GM19099 (cell line): ENCODE measurements around the gene ZNF334.

ENCODE experiments used
- POLR2A ChIP-seq: IDR thresholded peaks from 3 replicates; pipeline ENCODE4 v1.6.1; 2011; ENCODE audit warnings: low read depth; ENCODE audit not compliant: insufficient read length; ENCODE audit errors: extremely low read depth

Gene ZNF334

DNA sequence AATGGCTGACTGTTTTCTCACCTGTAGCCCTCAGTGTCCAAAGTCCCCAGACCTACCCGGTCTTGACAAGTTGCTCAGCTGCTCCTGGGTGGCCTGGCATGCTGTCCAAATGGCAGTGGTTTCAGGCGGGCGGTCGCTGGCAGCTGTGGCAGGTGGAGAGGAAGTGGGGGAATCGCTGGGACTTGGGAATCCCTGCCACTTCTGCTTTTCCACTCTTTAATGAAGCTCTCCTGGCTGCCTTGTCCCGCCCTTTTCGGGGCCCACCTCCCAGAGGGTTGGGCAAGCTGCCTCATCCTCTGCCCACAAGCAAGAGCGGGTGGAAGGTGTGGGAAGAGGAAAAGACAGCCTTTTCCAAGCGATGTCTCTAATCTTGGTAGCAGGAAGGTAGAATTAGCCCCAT, 37.1 kb upstream of the ZNF334 start, which contains the start of gene OCSTAMP:
Gene OCSTAMP, minus strand, starts transcription at position 194 of the 400 bp plus-strand sequence. Its CDS starts 94 bp downstream, at position 100.
- no peak for TF ChIP-seq POLR2A

DNA sequence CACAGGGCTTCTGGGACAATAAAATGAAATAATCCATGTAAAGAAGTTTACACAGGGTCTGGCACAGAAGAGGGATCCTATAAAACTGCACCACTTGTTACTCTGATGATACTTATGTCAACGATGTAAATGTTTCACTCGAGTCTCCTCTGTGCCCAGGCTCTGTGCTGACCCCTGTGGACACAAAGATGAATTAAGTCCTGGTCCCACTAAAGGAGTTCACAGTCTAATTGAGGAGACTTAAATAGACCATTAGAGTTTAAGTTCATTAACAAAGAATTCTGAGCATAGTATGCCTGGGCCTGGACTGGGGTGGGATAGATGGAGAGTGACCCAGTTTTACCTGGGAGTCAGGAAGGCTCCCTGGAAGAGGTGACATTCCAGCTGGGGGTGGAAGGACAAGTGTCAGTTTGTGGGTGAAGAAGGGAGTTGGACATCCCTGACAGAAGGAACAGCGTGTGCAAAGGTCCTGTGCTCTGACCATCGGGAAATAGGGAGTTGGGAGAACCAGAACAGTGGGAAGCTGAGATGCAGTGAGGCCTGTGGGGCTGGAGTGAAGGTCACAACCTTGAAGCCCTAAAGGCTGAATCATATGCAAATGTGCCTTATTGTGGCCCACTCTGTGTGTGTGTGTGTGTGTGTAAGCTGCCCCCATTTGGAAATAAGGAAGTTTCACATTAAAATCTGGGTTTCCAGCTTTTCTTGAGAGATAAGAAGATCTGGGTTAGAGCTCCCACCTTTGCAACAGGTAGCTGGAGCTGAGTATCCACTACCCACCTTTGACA, 36.0 kb upstream of the ZNF334 start:
- no peak for TF ChIP-seq POLR2A

DNA sequence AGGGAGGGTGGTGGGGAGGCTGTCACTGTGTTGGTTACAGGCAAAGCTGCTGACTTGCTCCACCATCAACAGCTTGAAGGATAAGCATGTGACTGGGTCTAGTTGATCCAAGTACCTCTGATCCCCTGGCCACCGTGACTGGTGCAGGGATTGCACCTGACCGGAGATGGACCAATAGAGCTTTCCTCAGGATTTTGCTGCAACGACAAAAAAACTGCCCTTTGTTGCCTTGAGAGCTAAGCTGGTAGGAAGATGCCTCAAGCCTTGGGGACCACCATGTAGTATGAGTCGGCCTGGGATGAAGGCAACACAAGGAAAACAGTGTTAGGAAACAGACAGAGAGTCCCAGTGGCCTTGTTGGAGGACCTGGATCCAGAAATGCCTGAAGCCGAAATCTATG, 35.3 kb upstream of the ZNF334 start:
- TF ChIP-seq POLR2A = no peak

DNA sequence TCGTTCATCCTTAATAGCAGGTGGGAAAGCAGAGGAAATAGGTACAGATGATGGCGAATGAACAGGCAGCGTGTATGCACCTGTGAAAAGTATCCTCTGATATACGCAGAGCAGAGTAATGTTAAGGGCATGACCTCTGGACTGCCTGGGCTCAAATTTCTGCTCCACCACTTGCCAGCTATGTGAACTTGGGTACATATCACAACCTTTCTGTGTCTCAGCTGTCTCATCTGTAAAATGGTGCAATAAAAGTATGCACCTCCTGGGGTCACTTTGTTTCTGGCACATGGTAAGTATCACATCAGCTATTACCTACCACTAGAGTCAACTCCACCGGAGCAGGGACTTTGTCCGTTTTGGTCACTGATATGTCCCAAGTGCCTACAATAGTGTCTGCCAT, 34.6 kb upstream of the ZNF334 start:
- TF ChIP-seq POLR2A = no peak

DNA sequence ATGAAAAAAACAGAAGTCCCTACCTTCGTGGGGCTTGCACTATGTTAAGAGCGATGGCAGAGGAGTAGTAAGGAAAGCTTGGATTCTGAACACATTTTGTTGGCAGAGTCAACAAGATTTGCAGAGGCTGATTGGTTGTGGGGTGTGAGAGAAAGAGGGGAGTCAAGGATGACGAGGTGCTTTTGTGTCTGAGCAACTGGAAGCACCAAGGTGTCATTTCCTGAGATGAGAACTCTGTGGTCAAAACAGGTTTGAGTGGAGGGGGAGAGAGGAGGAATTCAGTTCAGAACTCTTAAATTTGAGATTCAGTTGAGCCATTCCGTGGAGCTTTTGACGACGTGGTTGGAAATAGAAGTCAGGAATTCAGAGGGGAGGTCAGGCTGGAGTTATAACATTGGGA, 33.6 kb upstream of the ZNF334 start:
- no peak for TF ChIP-seq POLR2A

DNA sequence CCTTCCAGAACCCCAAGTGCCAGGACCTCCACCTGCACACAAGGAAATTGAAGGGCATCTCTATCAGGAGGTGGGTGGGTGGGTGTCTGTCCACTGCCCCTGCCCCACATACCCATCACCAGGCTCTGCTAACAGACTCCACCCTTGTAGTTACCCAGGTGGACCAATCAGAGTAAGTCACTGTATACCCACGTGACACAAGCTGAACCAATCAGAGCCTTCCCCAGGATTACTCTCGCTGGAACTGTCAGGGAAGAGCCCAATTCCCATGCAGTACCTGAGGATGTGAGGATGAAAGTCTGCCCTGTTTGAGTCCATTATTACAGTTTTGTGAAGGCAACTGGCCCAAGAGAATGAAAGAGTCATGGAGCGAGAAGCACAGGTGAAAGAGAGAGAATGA, 32.9 kb upstream of the ZNF334 start:
- no peak for TF ChIP-seq POLR2A

DNA sequence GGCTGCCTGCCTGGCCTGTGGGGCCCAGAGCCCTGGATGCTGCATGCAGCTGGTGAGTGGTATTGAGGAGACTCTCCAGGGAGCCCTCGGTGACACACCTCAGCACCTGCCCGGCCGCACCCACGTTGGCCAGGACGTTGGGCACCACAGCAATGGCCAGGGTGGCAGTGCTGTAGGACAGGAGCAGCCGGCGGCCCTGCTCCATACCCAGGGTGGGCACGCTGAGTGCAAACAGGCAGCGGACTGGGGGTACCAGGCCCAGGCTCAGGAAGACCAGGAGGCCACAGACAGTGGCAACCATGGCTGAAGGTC, 32.4 kb upstream of the ZNF334 start:
- no peak for TF ChIP-seq POLR2A

DNA sequence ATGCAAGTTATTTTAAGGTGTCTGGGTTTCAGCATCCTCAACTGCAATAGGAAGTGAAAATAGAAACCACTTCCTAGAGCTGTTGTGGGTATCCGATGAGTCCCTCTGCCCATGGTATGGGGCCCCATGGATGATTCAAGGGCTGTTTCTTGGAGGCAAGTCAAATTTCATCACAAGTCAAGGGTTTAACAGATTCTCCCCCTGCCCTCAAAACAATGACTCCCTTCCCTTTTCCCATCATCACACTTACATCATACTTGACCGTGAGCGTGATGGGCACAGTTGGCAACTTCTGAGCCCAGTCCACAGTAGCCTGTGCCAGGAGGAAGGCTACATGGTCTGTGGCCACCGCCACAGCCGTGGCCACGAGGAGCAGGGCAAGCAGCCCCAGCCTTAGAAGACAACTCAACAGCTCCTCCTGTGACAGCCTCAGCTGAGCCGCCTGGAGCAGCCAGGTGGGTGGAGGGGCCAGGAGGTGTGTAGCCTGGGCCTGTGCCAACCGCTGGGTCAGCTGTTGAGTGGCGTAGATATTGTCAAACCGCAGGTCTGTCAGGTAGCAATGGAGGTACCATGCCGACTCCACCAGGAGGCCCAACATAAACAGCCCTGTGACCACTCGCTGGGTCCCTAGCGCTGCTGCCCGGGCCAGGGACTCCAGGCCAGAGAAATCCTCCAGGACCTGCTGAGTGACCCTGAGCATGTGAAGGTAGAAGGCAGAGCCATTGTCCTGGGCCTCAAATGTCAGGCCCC, 31.9 kb upstream of the ZNF334 start:
- TF ChIP-seq POLR2A = no peak

DNA sequence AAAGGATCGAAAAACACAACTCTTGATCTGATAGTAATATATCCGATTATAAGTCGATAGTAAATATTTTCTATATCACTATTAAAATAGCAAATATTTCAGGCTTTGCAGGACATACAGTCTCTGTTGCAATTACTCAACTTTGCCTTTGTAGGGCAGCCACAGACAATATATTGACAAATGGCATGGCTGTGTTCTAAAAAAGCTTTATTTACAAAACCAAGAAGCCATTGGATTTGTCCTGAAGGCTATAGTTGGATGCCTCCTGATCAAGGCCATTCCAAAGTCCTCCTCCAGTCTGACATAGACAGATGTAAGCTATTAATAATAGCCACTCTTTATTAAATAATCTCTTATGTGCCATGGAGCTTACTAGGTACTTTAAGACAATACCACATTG, 31.2 kb upstream of the ZNF334 start:
- TF ChIP-seq POLR2A = no peak

DNA sequence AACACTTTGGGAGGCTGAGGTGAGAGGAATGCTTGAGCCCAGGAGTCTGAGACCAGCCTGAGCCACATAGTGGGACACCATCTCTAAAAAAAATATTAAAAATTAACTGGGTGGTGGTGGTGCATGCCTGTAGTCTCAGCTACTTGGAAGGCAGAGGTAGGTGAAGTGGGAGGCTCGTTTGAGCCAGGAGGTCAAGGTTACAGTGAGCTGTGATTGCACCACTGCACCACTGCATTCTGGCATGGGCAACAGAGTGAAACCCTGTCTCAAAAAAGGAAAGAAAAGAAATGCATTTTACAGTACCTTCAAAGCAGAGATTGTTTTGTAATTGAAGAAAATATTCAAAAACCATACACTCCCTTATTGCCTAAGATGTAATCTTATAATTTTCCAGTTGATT, 30.6 kb upstream of the ZNF334 start:
- no peak for TF ChIP-seq POLR2A

DNA sequence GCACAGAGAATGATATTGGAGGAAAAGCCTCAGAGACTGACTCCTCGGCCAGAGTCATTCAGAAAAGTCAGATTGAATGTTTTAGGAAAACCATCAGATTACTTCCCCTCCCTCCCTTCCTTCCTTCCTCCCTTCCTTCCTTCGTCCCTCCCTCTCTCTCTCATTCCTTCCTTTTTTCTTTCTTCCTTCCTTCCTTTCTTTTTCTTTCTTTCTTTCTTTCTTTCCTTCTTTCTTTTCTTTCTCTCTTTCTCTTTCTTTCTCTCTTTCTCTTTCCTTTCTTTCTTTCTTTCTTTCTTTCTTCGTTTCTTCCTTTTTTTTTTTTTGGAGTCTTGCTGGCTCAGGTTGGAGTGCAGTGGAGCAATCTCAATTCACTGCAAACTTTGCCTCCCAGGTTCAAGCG, 29.7 kb upstream of the ZNF334 start:
- TF ChIP-seq POLR2A = no peak

DNA sequence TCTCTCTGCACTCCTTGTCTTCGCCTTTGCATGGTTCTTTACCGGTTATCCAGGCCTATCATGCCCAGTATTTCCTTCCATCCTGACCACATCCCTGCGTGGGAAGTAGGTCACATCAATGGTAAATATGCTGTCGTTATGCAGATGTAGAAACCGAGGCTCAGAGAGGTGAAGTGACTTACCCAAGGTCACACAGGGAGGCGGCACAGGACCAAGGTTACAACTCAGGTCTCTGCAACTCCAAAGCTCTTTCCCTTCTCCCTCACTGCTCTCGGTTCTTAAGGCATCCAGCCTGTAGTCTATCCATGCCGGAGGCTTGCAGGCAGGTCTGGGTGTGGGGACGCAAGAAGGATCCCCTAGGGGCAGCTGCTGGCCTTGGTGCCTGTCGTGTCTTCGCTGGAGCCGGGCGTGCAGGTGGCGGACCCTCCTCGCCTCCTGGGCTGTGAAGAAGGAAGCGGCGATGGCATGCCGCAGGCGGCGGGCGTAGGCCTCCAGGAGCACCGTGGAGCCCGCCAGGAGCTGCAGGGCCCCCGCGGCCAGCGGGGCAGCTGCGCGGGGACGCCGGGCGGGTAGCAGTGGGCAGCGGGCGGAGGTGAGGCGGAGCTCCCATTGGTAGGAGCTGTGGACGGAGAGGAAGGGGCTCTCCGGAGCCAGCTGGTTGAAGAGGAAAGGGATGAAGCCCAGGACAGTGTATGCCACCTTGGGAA, 28.0 kb upstream of the ZNF334 start:
- TF ChIP-seq POLR2A = no peak

DNA sequence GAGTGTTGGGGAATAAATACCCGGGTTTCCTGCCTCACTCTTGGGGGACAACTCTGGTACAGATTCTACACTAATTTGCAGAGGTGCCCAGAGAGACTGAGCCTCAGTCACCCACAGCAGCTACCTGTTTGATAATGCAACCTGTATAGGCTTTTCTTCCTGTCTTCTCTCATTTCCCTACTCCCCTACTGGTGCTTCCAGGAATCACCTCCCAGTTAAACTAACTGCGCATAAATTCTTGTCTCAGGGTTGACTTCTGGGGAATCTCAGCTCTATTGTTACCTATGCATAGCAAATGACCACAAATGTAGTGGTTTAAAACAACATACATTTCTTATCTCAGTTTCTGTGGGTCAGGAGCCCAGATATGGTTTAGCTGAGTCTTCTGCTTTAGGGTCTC, 25.8 kb upstream of the ZNF334 start:
- TF ChIP-seq POLR2A = no peak

DNA sequence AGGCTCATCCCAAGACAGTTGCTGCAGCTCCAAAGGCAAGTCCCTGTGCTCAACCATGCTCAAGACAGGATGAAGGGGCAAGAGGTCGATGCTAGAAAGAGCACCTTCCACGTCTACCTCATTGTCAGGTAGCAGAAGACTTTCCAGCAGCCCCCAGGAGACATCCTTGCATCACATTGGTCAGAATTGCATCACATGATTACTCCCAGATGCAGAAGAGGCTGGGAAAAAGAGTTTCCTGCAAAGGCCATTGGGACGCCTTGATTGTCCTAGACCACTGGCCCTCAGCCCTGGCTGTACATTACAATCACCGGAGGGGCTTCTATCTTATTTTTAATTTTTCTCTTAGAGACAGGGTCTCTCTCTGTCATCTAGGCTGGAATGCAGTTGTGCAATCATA, 17.3 kb upstream of the ZNF334 start:
- no peak for TF ChIP-seq POLR2A

DNA sequence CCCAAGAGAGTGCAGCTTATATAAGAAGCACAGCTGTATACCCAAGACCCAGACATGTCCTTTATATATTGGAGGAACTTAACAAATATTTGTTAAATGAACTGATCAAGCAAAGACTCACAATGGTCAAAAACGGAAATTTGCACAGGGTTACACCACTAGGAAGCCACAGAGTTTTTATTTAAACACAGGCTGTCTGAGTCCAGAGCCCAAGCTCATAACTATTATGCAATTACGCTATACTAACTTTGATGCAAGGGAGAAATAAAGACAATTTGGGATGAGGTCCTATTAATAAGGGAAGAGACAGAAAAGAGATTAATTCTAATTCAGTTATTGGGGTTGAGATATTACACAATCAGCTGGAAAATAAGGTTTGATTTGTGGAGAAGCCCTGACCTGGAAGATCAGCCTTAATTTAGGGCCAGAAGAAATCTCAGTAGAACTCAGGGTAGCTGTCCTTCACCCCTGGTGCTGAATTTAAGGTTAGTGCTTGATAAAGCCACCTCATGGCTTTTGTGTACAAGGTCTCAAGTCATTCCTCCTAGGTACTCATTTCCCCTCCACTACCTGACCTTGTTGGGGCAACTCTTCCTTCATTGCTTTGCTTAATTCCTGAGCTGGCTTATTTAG, 10.5 kb upstream of the ZNF334 start:
- no peak for TF ChIP-seq POLR2A
